Measurements from ENCODE around the gene AHRR. TPM values are rescaled to one million over a fixed set of nuclear protein-coding genes. Genes with fewer than 3 reads are reported as not detected.

The AHRR gene
- total and polyA plus RNA-seq, 2 experiments from 2014 or later: 1.8 to 2.4 TPM

GRCh38 chr5:332843-333242 is 11.3 kb downstream of the AHRR start:
- Histone ChIP-seq H3K4me2 (no peak overlapping the region), H3K79me2 (no peaks in the 10 kb centered on the region), H3K9me2 (replicated peaks; ENCODE audit: insufficient read depth) (no peaks in the 10 kb centered on the region), H4K20me1 (ENCODE audit: insufficient read depth, poor library complexity, severe bottlenecking) (no peaks in the 10 kb centered on the region), H3K9me3 (ENCODE audit: low read depth) (no peaks in the 10 kb centered on the region), H3K4me3 (no peak overlapping the region), H3K27ac (no peak overlapping the region), H2AFZ (no peak overlapping the region), H3K4me1 (ENCODE audit: insufficient read depth) (no peaks in the 10 kb centered on the region), H3K36me3 (replicated peaks; ENCODE audit: insufficient read depth, low read depth) (no peaks in the 10 kb centered on the region), H3K27me3 (peaks cover 7% of the 10 kb centered on the region)
- DNase-seq (ENCODE audit: low spot score): no peak
- WGBS (ENCODE audit: low lambda C conversion rate, missing lambda C conversion rate): 92% methylated on average over 5 of the region's 5 CpGs
- no peak for TF ChIP-seq EZH2 (IDR thresholded peaks at IDR 0.05; ENCODE audit: borderline replicate concordance)
- TF ChIP-seq, protein P1, sequence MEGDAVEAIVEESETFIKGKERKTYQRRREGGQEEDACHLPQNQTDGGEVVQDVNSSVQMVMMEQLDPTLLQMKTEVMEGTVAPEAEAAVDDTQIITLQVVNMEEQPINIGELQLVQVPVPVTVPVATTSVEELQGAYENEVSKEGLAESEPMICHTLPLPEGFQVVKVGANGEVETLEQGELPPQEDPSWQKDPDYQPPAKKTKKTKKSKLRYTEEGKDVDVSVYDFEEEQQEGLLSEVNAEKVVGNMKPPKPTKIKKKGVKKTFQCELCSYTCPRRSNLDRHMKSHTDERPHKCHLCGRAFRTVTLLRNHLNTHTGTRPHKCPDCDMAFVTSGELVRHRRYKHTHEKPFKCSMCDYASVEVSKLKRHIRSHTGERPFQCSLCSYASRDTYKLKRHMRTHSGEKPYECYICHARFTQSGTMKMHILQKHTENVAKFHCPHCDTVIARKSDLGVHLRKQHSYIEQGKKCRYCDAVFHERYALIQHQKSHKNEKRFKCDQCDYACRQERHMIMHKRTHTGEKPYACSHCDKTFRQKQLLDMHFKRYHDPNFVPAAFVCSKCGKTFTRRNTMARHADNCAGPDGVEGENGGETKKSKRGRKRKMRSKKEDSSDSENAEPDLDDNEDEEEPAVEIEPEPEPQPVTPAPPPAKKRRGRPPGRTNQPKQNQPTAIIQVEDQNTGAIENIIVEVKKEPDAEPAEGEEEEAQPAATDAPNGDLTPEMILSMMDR (IDR thresholded peaks at IDR 0.05; ENCODE audit: poor library complexity): no peak
- TF ChIP-seq EZH2phosphoT487 (IDR thresholded peaks at IDR 0.05; ENCODE audit: low read depth, severe bottlenecking, unreplicated experiment): no peak

- DNase-seq (ENCODE audit: low spot score): no peak
- H4K20me1 ChIP-seq (ENCODE audit: insufficient read depth, poor library complexity, severe bottlenecking): no peaks in the 10 kb centered on the region
- H3K36me3 ChIP-seq (replicated peaks; ENCODE audit: insufficient read depth, low read depth): no peaks in the 10 kb centered on the region
Measured at GRCh38 chr5:333945-334344, 12.4 kb downstream of the AHRR start.

GRCh38 chr5:334903-335739 is 13.6 kb downstream of the AHRR start:
- Histone ChIP-seq H3K27ac (no peak overlapping the region), H3K4me3 (no peak overlapping the region), H3K9me2 (replicated peaks; ENCODE audit: insufficient read depth) (no peaks in the 10 kb centered on the region), H3K27me3 (peaks cover 7% of the 10 kb centered on the region), H3K79me2 (no peaks in the 10 kb centered on the region), H2AFZ (no peak overlapping the region), H3K4me1 (ENCODE audit: insufficient read depth) (no peaks in the 10 kb centered on the region), H4K20me1 (ENCODE audit: insufficient read depth, poor library complexity, severe bottlenecking) (no peaks in the 10 kb centered on the region), H3K36me3 (replicated peaks; ENCODE audit: insufficient read depth, low read depth) (no peaks in the 10 kb centered on the region), H3K4me2 (no peak overlapping the region), H3K9me3 (ENCODE audit: low read depth) (no peaks in the 10 kb centered on the region)
- no peak for TF ChIP-seq EZH2phosphoT487 (IDR thresholded peaks at IDR 0.05; ENCODE audit: low read depth, severe bottlenecking, unreplicated experiment)
- TF ChIP-seq EZH2 (IDR thresholded peaks at IDR 0.05; ENCODE audit: borderline replicate concordance): no peak
- TF ChIP-seq, protein P1 (IDR thresholded peaks at IDR 0.05; ENCODE audit: poor library complexity): no peak
- DNase-seq (ENCODE audit: low spot score): no peak
- 85% methylated on average over 5 of the region's 5 CpGs for WGBS (ENCODE audit: low lambda C conversion rate, missing lambda C conversion rate)

More at GRCh38 chr5:333945-334344, 12.4 kb downstream of the AHRR start:
- TF ChIP-seq EZH2 (IDR thresholded peaks at IDR 0.05; ENCODE audit: borderline replicate concordance) (no peak), EZH2phosphoT487 (IDR thresholded peaks at IDR 0.05; ENCODE audit: low read depth, severe bottlenecking, unreplicated experiment) (no peak)
- TF ChIP-seq, protein P1 (IDR thresholded peaks at IDR 0.05; ENCODE audit: poor library complexity): no peak
- no peak overlapping the region for H3K4me2 ChIP-seq
- no peak overlapping the region for H3K27ac ChIP-seq
- H3K9me2 ChIP-seq (replicated peaks; ENCODE audit: insufficient read depth): no peaks in the 10 kb centered on the region
- no peaks in the 10 kb centered on the region for H3K9me3 ChIP-seq (ENCODE audit: low read depth)
- no peak overlapping the region for H3K4me3 ChIP-seq
- 98% methylated on average over 2 of the region's 2 CpGs for WGBS (ENCODE audit: low lambda C conversion rate, missing lambda C conversion rate)
- H3K4me1 ChIP-seq (ENCODE audit: insufficient read depth): no peaks in the 10 kb centered on the region
- H3K27me3 ChIP-seq: peaks cover 7% of the 10 kb centered on the region
- H3K79me2 ChIP-seq: no peaks in the 10 kb centered on the region
- H2AFZ ChIP-seq: no peak overlapping the region
